ENCODE data around the gene CDKN2AIPNL. TPM values are rescaled to one million over a fixed set of nuclear protein-coding genes. Genes with fewer than 3 reads are reported as not detected.

CDKN2AIPNL gene
- total and polyA plus RNA-seq, 11 donors: 26.6 to 87.5 (median 32.4) TPM

DNA sequence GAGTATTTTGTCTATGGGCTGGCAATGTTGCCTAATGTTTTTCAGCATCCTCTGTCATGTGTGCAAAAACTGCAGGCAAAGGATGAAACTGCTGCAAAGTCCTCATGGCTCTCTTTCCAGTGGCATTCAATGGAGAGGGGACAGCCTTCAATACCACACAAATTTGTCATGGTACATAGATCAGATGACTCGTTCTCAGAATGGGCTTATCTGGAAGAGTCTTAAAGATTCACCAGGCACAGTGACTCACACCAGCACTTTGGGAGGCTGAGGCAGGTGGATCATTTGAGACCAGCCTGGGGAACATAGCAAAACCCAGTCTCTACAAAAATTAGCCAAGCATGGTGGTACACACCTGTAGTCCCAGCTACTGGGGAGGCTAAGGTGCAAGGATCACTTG lies 5.3 kb downstream of the CDKN2AIPNL start:
- DNase-seq (no peak), ATAC-seq (no peak)
- no peak overlapping the region for H3K4me3 ChIP-seq
- peaks cover 0 to 25% (median 14%) of the 10 kb centered on the region in 12 donors for H3K4me1 ChIP-seq
- H3K9me3 ChIP-seq: no peaks in the 10 kb centered on the region
- 73 to 86% (median 77%) methylated on average over 1 of the region's 1 CpG for WGBS, 4 donors
- H3K36me3 ChIP-seq: peaks cover 0 to 49% (median 29%) of the 10 kb centered on the region in 9 donors
- H3K27me3 ChIP-seq: no peaks in the 10 kb centered on the region
- TF ChIP-seq, protein P1, sequence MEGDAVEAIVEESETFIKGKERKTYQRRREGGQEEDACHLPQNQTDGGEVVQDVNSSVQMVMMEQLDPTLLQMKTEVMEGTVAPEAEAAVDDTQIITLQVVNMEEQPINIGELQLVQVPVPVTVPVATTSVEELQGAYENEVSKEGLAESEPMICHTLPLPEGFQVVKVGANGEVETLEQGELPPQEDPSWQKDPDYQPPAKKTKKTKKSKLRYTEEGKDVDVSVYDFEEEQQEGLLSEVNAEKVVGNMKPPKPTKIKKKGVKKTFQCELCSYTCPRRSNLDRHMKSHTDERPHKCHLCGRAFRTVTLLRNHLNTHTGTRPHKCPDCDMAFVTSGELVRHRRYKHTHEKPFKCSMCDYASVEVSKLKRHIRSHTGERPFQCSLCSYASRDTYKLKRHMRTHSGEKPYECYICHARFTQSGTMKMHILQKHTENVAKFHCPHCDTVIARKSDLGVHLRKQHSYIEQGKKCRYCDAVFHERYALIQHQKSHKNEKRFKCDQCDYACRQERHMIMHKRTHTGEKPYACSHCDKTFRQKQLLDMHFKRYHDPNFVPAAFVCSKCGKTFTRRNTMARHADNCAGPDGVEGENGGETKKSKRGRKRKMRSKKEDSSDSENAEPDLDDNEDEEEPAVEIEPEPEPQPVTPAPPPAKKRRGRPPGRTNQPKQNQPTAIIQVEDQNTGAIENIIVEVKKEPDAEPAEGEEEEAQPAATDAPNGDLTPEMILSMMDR (IDR thresholded peaks at IDR 0.05): no peak
- TF ChIP-seq POLR2A (IDR thresholded peaks at IDR 0.05): no peak
- intact Hi-C loops (cut with DNase I): no loop called here
- no peak overlapping the region for H3K27ac ChIP-seq

DNA sequence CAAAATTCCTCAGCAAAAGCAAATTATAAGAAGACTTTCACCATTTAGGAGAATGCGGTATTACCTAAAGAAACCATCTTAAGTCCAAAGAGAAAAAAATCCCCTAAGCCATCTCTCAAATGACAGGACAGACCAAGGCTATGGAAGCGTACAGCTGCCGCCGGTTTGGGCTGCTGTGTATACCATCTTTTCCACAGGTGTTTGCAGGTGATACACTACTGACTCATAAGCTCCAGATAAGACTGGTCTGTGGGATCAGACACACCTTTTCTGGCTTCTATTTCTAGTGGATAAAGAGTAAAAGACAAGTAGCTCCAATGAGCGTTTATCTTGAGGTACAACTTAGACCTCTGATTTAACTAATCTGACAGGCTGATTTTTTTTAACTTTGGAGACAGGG lies 7.7 kb downstream of the CDKN2AIPNL start:
- 93 to 99% (median 96%) methylated on average over 5 of the region's 5 CpGs for WGBS, 4 donors
- ATAC-seq (no peak), DNase-seq (no peak)
- no peak for TF ChIP-seq POLR2A (IDR thresholded peaks at IDR 0.05)
- TF ChIP-seq, protein P1 (IDR thresholded peaks at IDR 0.05): no peak
- Histone ChIP-seq H3K4me1 (peaks cover 0 to 4% (median 0%) of the 10 kb centered on the region in 12 donors), H3K27ac (no peak overlapping the region), H3K9me3 (no peaks in the 10 kb centered on the region), H3K27me3 (no peaks in the 10 kb centered on the region), H3K36me3 (peaks cover 0 to 65% (median 33%) of the 10 kb centered on the region in 9 donors), H3K4me3 (no peak overlapping the region)
- intact Hi-C loops (cut with DNase I): no loop called here

DNA sequence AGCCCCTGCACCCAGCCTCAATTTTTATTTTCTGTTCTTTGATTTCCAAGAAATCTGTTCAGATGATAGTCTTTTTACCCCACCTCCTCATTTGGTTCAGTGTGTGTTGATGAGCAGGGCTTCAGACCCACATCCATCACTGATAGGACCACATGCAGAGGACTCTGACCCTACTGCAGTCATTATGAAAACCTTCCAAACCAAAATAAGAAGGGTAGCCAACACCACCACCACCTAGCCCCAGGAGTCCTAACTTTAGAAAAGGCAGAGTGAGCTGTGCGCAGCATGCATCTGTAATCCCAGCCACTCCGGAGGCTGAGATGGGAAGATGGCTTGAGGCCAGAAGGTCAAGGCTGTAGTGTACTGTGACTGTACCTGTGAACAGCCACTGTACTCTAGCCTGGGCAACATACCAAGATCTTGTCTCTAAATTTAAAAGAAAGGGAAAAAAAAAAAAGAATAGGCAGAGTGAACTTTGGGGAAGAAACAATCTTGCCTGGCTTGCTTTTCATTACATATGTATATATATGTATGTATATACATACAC lies 13.0 kb downstream of the CDKN2AIPNL start:
- peaks cover 0 to 95% (median 65%) of the 10 kb centered on the region in 9 donors for H3K36me3 ChIP-seq

DNA sequence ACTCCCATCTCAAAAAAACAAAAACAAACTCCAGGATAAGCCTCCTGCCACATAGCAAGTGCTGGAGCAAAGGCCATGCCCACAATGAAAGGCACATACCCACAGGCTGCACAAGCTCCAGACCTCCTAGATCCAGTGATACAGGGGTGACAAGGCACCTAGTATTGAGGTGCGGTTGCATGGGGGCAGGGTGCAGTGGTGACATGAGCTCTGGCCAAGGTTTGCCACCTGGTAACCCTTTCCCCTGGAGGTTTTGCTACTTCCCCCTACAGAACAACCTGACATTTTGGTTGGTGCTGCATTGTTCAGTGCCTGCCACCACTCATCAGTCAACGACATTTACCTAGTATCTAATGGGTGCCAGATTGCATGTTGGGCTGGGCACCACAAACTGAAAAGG lies 14.5 kb downstream of the CDKN2AIPNL start:
- TF ChIP-seq POLR2A (IDR thresholded peaks at IDR 0.05): no peak
- TF ChIP-seq, protein P1 (IDR thresholded peaks at IDR 0.05): no peak
- Histone ChIP-seq H3K4me1 (peaks cover 0 to 8% (median 0%) of the 10 kb centered on the region in 12 donors), H3K27ac (no peak overlapping the region), H3K9me3 (no peaks in the 10 kb centered on the region), H3K4me3 (no peak overlapping the region), H3K27me3 (no peaks in the 10 kb centered on the region), H3K36me3 (peaks cover 0 to 97% (median 75%) of the 10 kb centered on the region in 9 donors)
- DNase-seq (no peak), ATAC-seq (peak in 3 of 4 donors; percentile 12 to 21 (median 17))
- 83 to 91% (median 86%) methylated on average over 2 of the region's 2 CpGs for WGBS, 4 donors
- intact Hi-C loops (cut with DNase I): loop anchor here in 1 of 10 donors (10.0 kb wide), 1 partner anchor 408 kb away; no protein-coding TSS in a partner anchor

More for the DNA sequence above, 13.0 kb downstream of the CDKN2AIPNL start:
- WGBS, 4 donors: 59 to 62% (median 60%) methylated on average over 2 of the region's 2 CpGs
- ATAC-seq (peak; percentile 41 to 78 (median 60)), DNase-seq (no peak)
- H3K27ac ChIP-seq: no peak overlapping the region
- H3K4me3 ChIP-seq: no peak overlapping the region
- H3K27me3 ChIP-seq: no peaks in the 10 kb centered on the region
- H3K4me1 ChIP-seq: peaks cover 0 to 8% (median 0%) of the 10 kb centered on the region in 12 donors
- no peaks in the 10 kb centered on the region for H3K9me3 ChIP-seq
- TF ChIP-seq, protein P1 (IDR thresholded peaks at IDR 0.05): no peak
- TF ChIP-seq POLR2A (IDR thresholded peaks at IDR 0.05): no peak
- intact Hi-C loops (cut with DNase I): loop anchor here in 1 of 10 donors (10.0 kb wide), 1 partner anchor 406 kb away; no protein-coding TSS in a partner anchor
